GM21390 (cell line): ENCODE data around the gene CCDC141.

ENCODE experiments used
- ATAC-seq: cut with Tn5 transposase; IDR thresholded peaks from one replicate; pipeline ENCODE4 v1.9.1; 2021; ENCODE audit not compliant: unreplicated experiment

The CCDC141 gene

GRCh38 chr2:178914259-178914849, 135.6 kb downstream of the CCDC141 start:
- ATAC-seq, result peak; percentile 91

DNA sequence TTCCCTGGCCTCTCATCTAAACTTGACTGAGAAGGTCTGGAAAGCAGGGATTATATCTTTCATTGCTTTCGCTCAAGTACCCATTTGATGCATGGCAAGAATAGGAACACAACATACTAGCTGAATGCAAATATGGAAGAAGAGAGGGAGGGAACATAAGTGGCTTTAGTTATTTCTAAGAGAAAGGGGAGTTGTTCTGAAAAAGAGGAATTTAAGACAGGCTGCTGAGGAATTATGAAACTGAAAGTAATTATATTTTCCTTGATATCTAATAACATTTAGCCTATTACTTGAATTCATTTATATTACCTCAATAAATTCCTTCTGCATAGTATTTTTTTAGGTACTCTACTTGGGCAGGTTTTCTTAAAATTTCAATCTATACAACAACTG, 136.9 kb downstream of the CCDC141 start:
- ATAC-seq, result no peak

DNA sequence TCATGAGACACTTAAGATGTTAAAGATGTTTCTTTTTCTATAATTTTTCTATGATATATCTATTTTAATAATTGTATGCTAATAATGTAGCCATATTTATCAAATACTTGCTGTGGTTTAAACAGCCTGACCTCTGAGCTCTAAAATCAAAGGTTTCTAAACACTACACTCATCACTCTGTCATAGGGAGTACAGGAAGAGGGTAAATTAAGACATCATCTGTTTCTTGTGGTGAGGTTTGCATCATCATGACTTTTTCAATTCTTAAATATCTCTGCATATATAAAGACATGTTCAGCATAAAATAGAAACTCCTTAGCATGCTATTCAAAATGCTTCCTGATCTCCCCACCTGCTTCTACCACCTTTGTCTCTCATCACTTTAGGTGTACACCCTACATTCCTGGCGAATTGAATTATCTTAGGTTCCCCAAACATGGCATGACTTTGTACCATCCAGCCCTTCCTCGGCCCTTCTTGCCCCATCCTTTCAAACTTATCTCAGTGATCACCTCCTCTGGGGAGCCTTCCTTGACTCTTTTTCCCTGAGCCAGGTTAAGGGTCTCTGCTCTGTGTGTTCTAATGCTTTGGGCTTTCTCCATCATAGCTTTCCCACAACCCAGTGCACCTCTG, 137.4 kb downstream of the CCDC141 start:
- no peak for ATAC-seq

- no peak for ATAC-seq
Observed at GRCh38 chr2:178911039-178911438, 138.9 kb downstream of the CCDC141 start.

DNA sequence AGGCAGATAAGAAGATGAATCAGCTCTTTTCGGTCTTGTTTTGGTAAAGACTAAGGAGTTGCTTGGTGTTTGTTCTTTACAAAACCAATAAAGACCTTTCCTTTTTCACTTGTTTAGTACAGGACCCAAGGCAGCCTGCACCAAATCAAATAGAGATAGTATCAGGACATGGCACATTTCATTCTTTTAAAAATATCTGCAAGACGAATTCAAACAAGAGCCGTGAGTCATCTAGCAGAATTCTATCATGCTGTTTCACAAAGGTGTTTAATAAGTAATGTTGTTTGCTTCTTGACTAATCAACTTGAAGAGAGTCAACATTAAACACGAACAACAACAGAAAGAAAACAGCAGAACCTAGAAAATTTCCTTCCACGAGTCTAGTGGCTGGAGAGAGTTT, 139.9 kb downstream of the CCDC141 start:
- ATAC-seq, result no peak

- ATAC-seq, result no peak
Observed at GRCh38 chr2:178909507-178909906, 140.4 kb downstream of the CCDC141 start.

DNA sequence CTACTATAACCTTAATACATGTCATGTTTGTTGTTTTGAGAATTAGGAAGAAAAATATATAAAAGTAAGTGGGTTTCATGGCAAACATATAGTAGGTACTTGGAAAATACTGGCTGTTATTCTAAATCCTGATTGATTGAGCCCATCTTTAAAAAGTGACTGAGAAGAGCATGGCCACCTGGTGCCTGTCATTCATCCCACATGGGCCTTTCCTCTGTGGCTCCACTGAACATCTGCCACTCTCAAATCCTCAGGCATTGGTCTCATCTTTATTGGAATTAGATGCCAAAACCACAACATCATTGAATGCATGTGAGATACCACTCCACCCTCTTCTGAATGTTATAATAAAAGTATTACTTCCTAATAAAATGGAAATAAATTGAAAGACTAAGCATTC, 141.1 kb downstream of the CCDC141 start:
- ATAC-seq, result no peak

DNA sequence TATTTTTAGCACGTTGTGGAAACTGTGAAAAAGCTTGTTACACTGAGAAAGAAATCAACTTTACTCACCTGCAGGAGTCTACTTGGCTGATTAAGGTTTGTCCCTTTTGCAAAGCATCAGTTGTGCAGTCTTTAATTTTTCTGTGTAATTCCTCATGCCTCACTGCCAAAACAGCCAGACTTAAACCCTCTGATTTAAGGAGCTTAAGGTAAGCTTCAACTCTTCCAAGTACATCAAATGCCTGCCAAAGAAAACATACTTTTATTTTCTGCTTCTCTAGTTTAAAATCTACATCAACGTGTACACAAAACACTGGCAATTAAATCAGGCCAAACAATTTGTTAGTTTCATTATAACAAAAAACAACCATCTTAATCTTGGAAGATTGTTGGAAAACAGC, 144.7 kb downstream of the CCDC141 start:
- ATAC-seq, result no peak

DNA sequence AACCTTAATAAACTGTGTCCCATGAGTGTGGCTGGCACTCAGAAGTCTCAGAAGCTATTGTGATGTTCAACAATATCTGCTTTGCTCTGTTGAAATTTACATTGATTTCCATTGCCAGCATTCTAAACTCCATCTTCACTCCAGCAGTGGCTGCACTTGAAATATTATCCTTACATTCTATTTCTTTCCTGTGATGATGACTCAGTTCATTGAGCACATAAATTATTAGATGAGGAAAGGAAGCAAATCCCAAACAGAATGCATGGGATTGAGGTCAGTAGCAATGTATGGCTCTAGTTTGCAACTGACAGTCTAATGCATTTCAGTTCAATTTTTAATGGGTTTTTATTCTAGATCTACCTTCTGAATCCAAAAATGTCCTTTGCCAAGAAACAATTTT, 150.3 kb downstream of the CCDC141 start:
- no peak for ATAC-seq

- no peak for ATAC-seq
Observed at GRCh38 chr2:178895872-178896271, 154.1 kb downstream of the CCDC141 start.

- no peak for ATAC-seq
Observed at GRCh38 chr2:178895171-178895570, 154.8 kb downstream of the CCDC141 start.

GRCh38 chr2:178892751-178893625, 156.9 kb downstream of the CCDC141 start:
- no peak for ATAC-seq

DNA sequence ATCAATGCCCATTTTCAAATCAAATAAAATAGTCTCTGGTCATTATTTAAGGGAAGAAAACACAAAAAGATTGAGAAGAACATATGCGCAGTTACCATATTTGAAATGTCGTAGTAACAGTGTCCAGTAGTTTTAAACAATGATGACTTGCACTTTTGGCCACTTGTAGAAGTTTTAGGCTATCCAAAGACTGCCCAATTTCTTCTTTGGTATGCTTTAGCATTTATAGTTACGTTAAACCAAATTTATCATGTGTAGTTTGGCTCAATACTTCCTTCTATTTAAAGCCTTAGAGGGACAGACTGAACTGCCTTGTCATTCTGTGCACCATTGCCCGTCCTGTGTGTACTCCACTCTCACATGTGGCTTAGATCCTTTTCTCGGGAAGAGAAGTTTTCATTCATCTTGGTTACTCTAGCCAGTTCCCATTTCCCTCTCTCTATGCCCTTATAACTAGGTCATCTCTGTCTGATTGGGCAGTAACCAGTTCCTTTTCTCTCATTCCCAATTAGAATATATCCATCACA, 157.9 kb downstream of the CCDC141 start:
- ATAC-seq, result no peak

GRCh38 chr2:178891265-178891958, 158.5 kb downstream of the CCDC141 start:
- peak; percentile 87 for ATAC-seq

GRCh38 chr2:178886006-178886405, 163.9 kb downstream of the CCDC141 start:
- no peak for ATAC-seq

- ATAC-seq, result no peak
Observed at GRCh38 chr2:178884440-178884839, 165.5 kb downstream of the CCDC141 start.

DNA sequence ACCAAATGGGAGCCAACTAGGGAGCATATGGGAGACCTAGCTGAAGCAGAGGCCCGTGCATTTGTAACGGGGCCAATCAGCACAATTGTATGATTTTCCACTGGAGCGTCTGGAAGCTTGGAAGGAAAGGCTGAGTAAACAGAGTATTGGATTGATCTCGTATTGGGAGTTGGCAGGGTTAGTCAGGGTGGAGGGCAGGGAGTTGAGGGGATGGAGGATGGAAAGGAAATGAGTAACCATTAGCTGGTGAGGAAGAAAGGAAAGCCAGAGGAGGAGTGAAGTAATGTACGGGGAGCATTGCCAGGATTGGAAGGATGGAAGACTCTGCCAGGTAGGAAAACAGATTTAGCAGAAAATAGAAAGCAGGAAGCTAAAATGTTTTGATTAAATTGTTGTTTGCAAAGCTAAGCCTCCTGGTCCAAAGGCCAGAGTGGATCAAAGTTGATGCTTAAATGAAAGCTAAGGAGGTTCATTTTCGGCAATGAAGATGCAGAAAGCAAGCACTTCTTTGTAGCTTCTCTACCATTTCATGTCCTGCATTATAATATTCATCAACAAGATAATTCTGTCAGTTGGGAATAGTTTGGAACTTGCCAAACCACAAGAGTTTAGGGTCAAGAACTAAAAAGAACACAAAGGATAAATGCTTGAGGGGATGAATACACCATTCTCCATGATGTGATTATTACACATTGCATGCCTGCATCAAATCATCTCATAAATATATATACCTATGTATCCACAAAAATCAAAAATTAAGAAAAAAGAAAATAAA, 167.1 kb downstream of the CCDC141 start:
- no peak for ATAC-seq

- no peak for ATAC-seq
Observed at GRCh38 chr2:178881075-178881474, 168.9 kb downstream of the CCDC141 start.

- no peak for ATAC-seq
Observed at GRCh38 chr2:178880257-178880656, 169.7 kb downstream of the CCDC141 start.

- no peak for ATAC-seq
Observed at GRCh38 chr2:178877874-178878273, 172.1 kb downstream of the CCDC141 start.
